ENCODE measurements around the gene CDH4.

DNA sequence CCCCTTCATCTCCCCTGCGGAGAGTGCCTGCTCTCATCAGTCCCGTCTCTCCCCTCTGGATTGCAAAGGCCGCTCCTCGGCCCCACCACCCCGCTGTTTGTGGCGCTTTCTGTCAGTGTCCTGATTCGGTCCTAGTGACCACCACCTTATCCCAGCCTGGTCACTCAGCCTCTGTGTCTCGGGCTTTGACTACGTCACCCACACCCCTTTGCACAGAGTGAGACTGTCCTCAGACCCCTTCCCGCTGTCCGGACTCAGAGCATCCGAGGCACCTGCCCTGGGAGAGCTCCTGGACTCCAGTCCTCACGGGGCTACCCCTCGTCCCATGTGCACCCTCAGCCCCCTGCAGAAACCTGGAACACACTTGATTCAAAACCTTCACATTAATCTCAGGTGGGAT, 433.4 kb downstream of the CDH4 start:
- TF ChIP-seq, protein P1, sequence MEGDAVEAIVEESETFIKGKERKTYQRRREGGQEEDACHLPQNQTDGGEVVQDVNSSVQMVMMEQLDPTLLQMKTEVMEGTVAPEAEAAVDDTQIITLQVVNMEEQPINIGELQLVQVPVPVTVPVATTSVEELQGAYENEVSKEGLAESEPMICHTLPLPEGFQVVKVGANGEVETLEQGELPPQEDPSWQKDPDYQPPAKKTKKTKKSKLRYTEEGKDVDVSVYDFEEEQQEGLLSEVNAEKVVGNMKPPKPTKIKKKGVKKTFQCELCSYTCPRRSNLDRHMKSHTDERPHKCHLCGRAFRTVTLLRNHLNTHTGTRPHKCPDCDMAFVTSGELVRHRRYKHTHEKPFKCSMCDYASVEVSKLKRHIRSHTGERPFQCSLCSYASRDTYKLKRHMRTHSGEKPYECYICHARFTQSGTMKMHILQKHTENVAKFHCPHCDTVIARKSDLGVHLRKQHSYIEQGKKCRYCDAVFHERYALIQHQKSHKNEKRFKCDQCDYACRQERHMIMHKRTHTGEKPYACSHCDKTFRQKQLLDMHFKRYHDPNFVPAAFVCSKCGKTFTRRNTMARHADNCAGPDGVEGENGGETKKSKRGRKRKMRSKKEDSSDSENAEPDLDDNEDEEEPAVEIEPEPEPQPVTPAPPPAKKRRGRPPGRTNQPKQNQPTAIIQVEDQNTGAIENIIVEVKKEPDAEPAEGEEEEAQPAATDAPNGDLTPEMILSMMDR (optimal IDR thresholded peaks at IDR 0.05 in 1 of 3, IDR thresholded peaks at IDR 0.05 in 1 of 3, conservative IDR thresholded peaks at IDR 0.05 in 1 of 3; ENCODE audit: extremely low read depth in 1 of 3, insufficient read depth in 2 of 3, low read length in 3 of 3): no peak
- no peak for TF ChIP-seq EZH2 (IDR thresholded peaks at IDR 0.05; ENCODE audit: low read length)

Data from keratinocyte (primary cell).